SK-N-SH treated with all-trans-retinoic acid at 6 μM for 48 hours (cell line): ENCODE data around the gene VILL.

Experiments
- ATAC-seq: fragments of 200-7000 bp; cut with Tn5 transposase; 3 replicates; pipeline ENCODE4 v1.9.1; 2020; ENCODE audit warnings: mild to moderate bottlenecking, moderate library complexity
- ARNTL ChIP-seq: fragments of 450-650 bp; formaldehyde crosslinking; IDR thresholded peaks from 2 replicates; pipeline ENCODE4 v1.5.0; 2020; ENCODE audit warnings: low read depth, mild to moderate bottlenecking, moderate library complexity, borderline replicate concordance
- BACH2 ChIP-seq: fragments of 250-450 bp; sonication (Bioruptor Pico); IDR thresholded peaks from 2 replicates; pipeline ENCODE4 v1.9.0; 2021; ENCODE audit warnings: mild to moderate bottlenecking, borderline replicate concordance
- CREB5 ChIP-seq: fragments of 250-450 bp; sonication (Bioruptor Pico); IDR thresholded peaks from 2 replicates; pipeline ENCODE4 v1.5.1; 2020; ENCODE audit warnings: low read depth, mild to moderate bottlenecking, moderate library complexity
- CSDC2 ChIP-seq: fragments of 250-450 bp; sonication (Bioruptor Pico); IDR thresholded peaks from 2 replicates; pipeline ENCODE4 v1.5.0; 2020; ENCODE audit warnings: mild to moderate bottlenecking, moderate library complexity
- ESRRG ChIP-seq: fragments of 250-450 bp; sonication (Bioruptor Pico); IDR thresholded peaks from 2 replicates; pipeline ENCODE4 v1.6.1; 2021; ENCODE audit warnings: mild to moderate bottlenecking
- GLIS3 ChIP-seq: fragments of 250-450 bp; sonication (Bioruptor Pico); IDR thresholded peaks from 2 replicates; pipeline ENCODE4 v1.5.0; 2020; ENCODE audit warnings: mild to moderate bottlenecking, moderate library complexity
- OSR1 ChIP-seq: fragments of 250-450 bp; sonication (Bioruptor Pico); IDR thresholded peaks from 2 replicates; pipeline ENCODE4 v1.8.0; 2022; ENCODE audit warnings: moderate library complexity, mild to moderate bottlenecking, inconsistent platforms
- PATZ1 ChIP-seq: fragments of 250-450 bp; sonication (Bioruptor Pico); IDR thresholded peaks from 2 replicates; pipeline ENCODE4 v1.8.0; 2020; ENCODE audit warnings: mild to moderate bottlenecking, moderate library complexity, borderline replicate concordance
- POU6F1 ChIP-seq: fragments of 250-450 bp; sonication (Bioruptor Pico); IDR thresholded peaks from 2 replicates; pipeline ENCODE4 v1.8.0; 2021; ENCODE audit warnings: low read depth, mild to moderate bottlenecking, moderate library complexity, borderline replicate concordance
- RARB ChIP-seq: fragments of 250-450 bp; sonication (Bioruptor Pico); IDR thresholded peaks from 2 replicates; pipeline ENCODE4 v1.8.0; 2021; ENCODE audit warnings: mild to moderate bottlenecking, moderate library complexity
- TCF4 ChIP-seq: fragments of 250-450 bp; sonication (Bioruptor Pico); IDR thresholded peaks from 2 replicates; pipeline ENCODE4 v1.8.0; 2021; ENCODE audit warnings: mild to moderate bottlenecking, moderate library complexity, borderline replicate concordance
- ZC3H10 ChIP-seq: fragments of 250-450 bp; sonication (Bioruptor Pico); IDR thresholded peaks from 2 replicates; pipeline ENCODE4 v1.5.1; 2021; ENCODE audit warnings: mild to moderate bottlenecking, moderate library complexity
- ZFP3 ChIP-seq: fragments of 250-450 bp; sonication (Bioruptor Pico); IDR thresholded peaks from 2 replicates; pipeline ENCODE4 v1.5.0; 2020; ENCODE audit warnings: mild to moderate bottlenecking, moderate library complexity
- ZFP30 ChIP-seq: fragments of 450-650 bp; formaldehyde crosslinking; IDR thresholded peaks from 2 replicates; pipeline ENCODE4 v1.5.0; 2022; ENCODE audit warnings: mild to moderate bottlenecking, moderate library complexity
- ZNF565 ChIP-seq: fragments of 450-650 bp; formaldehyde crosslinking; conservative IDR thresholded peaks from 2 replicates; pipeline ENCODE4 v1.5.0; 2020; ENCODE audit warnings: low read depth, mild to moderate bottlenecking, moderate library complexity
- ZNF70 ChIP-seq: fragments of 450-650 bp; formaldehyde crosslinking; IDR thresholded peaks from 2 replicates; pipeline ENCODE4 v1.5.0; 2020; ENCODE audit warnings: mild to moderate bottlenecking, moderate library complexity

The VILL gene

GRCh38 chr3:37993460-37993819 lies 2.9 kb downstream of the VILL start (continued):
- TF ChIP-seq POU6F1 (CRISPR knock-in tag) (no peak), TCF4 (CRISPR knock-in tag) (no peak), ZFP3 (CRISPR knock-in tag) (no peak)

GRCh38 chr3:37993820-37994638 lies 3.4 kb downstream of the VILL start:
- TF ChIP-seq GLIS3 (CRISPR knock-in tag), result no peak
- no peak for TF ChIP-seq ZNF565 (CRISPR knock-in tag)
- no peak for TF ChIP-seq CSDC2 (CRISPR knock-in tag)
- no peak for TF ChIP-seq CREB5 (CRISPR knock-in tag)
- TF ChIP-seq OSR1 (CRISPR knock-in tag), result no peak
- no peak for TF ChIP-seq RARB (CRISPR knock-in tag)
- TF ChIP-seq TCF4 (CRISPR knock-in tag), result no peak
- TF ChIP-seq ARNTL (CRISPR knock-in tag), result no peak
- no peak for TF ChIP-seq ZFP30 (CRISPR knock-in tag)
- ATAC-seq, result peak; percentile 77

- TF ChIP-seq RARB (CRISPR knock-in tag), result no peak
- no peak for TF ChIP-seq GLIS3 (CRISPR knock-in tag)
- TF ChIP-seq PATZ1 (CRISPR knock-in tag), result no peak
- TF ChIP-seq ZNF70 (CRISPR knock-in tag), result no peak
- TF ChIP-seq POU6F1 (CRISPR knock-in tag), result no peak
- no peak for TF ChIP-seq TCF4 (CRISPR knock-in tag)
- TF ChIP-seq CSDC2 (CRISPR knock-in tag), result no peak
- TF ChIP-seq CREB5 (CRISPR knock-in tag), result no peak
- no peak for TF ChIP-seq OSR1 (CRISPR knock-in tag)
- no peak for TF ChIP-seq ZNF565 (CRISPR knock-in tag)
- no peak for ATAC-seq
Observed at GRCh38 chr3:37994639-37994972, 4.0 kb downstream of the VILL start.

GRCh38 chr3:37995652-37996641 lies 5.4 kb downstream of the VILL start:
- no peak for TF ChIP-seq ZNF565 (CRISPR knock-in tag)
- no peak for TF ChIP-seq GLIS3 (CRISPR knock-in tag)
- TF ChIP-seq RARB (CRISPR knock-in tag), result no peak
- no peak for TF ChIP-seq BACH2 (CRISPR knock-in tag)
- no peak for TF ChIP-seq POU6F1 (CRISPR knock-in tag)
- TF ChIP-seq ESRRG, result no peak
- no peak for TF ChIP-seq PATZ1 (CRISPR knock-in tag)
- TF ChIP-seq ZC3H10 (CRISPR knock-in tag), result no peak
- ATAC-seq, result no peak
